DMS 273 (cell line): ENCODE results near the gene COG3.

Experiments used
- DNase-seq: peaks from one replicate; lab custom pipeline; 2025; ENCODE audit not compliant: unreplicated experiment; lab: John Stamatoyannopoulos, UW

The COG3 gene

GRCh38 chr13:45447050-45447661, 17.6 kb upstream of the COG3 start:
- no peak for DNase-seq

DNA sequence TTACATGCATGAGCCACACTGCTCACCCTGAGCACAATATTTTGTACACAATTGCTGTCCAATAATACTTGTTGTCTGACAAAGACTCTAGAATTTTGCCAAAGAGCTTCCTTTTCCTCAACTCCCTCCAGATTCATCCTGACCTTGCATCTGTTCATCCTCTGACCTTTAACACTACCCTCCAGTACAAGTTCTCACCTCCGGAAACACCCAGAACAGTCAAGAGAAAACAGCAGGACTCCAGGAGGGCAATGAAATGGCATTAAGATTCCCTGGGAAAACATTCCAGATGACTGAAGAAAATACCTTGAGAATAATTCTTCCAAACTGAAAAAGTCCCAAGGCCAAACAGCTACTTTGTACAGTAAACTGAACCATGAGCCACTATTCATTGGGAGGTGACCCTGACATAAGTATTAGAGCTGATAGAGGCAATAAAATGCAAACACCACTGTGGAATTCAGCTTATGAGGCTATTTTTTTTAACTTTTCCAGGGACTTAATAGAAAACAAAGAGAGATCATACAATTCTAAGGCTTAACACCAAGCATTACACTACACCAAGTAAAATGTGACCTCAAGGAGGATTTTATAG, 15.7 kb upstream of the COG3 start:
- no peak for DNase-seq

DNA sequence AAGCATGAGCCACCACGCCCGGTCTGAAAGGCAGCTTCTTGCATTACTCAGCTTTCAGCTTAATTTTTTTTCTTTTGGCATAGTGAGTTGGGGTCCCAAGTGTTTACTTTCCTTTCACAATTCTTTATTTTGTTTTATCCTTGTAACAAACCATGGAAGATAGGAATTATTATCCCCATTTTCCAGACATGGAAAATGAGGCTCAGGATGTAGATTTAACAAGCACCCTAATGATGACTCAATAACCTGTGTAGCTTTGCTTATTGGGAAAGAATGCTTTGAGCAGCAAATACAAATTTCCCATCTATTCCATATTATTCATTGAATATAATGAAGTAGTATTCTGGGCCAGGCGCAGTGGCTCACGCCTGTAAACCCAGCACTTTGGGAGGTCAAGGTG, 13.5 kb upstream of the COG3 start:
- no peak for DNase-seq

DNA sequence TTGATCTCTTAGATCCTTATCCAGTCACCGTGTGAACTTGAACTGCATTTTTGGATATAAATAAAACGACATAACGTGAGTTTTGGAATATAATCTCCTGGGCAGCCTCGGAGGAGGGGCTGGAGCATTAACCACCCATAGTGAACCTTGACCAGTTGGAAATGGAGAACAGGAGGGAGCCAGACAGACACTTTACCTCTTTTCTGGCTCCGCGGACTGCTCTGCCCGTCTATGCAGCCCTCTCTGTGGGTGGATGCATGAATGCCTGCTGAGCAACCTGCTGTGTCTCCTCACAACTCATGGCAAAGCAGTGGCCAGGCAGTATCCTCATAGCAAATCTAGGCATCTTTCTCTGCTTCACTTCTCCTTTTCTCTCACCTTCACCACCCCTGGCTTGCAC, 10.5 kb upstream of the COG3 start:
- no peak for DNase-seq

DNA sequence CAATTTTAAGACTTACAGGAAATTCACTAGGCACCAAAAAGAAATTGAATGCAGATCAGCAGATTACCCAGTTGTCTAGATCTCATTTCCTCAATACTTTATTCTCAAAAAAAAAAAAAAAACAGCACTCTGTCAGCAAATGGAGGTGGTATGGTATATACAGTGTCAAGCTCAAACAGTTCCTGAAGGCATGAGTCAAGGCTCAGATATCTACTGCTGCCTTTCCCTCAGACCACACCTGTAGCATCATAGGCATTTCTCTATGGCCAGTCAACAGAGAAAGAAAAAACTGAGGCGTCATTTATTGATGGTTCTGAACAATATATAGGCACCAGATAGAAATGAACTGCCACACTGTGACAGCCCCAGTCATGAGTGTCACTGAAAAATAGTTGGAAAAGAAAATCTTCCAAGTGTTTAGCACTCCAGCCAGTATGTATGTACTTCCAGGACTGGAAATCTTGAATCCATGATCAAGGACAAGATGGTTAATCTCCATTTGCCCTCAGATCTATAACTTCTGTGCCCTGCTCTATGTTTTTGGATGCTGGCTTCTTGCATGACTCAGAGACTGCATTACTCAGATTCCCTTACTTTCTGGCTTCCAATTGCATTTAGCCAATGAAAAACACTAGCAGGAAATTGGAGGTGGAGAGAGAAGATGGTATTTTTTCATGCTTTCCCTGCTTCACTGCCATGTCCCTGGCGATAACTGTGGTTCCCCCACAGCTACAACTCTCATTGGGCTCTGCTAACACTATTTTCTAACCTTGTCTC, 8.4 kb upstream of the COG3 start:
- DNase-seq = no peak

GRCh38 chr13:45464141-45464686, 525 bp upstream of the COG3 start:
- DNase-seq = no peak

- DNase-seq = no peak
Observed at GRCh38 chr13:45466359-45466758, 1.6 kb downstream of the COG3 start.

GRCh38 chr13:45468635-45469034, 3.9 kb downstream of the COG3 start:
- DNase-seq = peak; percentile 27

- DNase-seq = no peak
Observed at GRCh38 chr13:45472171-45472705, 7.5 kb downstream of the COG3 start.

GRCh38 chr13:45473627-45474026, 8.9 kb downstream of the COG3 start:
- peak; percentile 21 for DNase-seq

- no peak for DNase-seq
Observed at GRCh38 chr13:45474584-45475454, 10.1 kb downstream of the COG3 start.

- DNase-seq = no peak
Observed at GRCh38 chr13:45479661-45480060, 14.9 kb downstream of the COG3 start.

- no peak for DNase-seq
Observed at GRCh38 chr13:45481688-45482087, 16.9 kb downstream of the COG3 start.

DNA sequence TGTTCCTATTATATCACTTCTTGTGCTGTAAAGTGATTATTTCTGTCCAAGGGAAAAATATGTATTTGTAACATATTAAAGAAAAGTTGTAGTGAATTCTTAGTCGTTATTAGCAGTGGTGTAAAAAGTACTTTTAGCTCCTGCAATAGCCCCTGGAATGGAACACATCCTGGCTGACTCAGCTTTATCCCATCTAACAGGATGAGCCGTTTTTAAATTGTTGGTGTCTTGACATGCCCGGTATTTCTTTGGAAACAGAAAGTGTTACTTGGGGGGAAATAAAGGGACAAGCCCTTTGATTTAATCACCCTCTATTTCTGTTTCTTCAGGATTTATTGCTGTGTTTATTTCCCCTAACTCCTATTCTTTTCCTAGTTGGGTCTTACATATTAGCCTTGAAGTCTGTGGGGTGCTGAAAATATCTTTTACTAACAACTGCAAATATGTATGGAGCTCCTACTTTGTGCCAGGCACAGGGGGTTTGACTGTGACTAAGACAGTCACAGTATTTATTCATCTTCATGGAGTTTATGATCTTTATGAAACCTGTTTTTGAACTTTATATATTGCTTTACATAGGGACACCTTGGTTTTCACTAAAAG, 17.9 kb downstream of the COG3 start:
- no peak for DNase-seq

GRCh38 chr13:45487604-45488003, 22.9 kb downstream of the COG3 start:
- DNase-seq = no peak

DNA sequence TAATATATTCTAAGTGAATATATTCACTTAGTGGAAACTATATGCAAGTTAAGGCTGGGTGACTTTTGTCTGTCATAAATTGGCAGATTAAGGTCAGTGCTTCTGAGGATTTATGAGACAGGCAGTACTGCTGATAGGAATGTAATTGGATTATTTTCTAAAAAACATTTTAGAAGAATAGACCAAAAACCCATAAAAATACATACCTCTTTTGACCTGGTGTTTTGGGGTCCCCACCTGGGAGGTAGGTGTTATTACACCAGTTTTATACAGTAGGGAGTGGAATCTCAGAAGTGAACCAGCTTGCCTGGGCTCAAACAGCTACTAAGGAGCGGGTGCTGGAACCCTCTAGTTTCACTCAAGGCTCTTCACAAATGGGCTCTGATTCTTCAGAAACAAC, 25.3 kb downstream of the COG3 start:
- DNase-seq = peak; percentile 19

DNA sequence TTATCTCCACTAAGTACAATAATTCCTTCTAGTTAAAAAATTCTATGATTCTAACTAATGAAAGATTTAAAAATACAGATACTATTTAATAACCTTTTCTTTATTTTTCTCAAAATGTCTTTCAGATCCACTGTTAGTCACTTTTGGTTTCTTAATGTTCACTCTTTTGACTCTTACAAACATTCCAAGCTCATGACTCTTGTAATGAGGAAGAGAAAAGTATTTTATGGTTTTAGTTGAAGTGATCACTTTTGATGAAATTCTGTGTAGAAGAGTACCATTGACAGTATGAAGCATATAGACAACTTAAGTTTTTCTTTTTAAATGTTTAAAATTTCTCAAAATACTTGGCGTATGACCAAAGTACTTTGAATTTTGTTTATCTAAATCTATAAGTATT, 27.8 kb downstream of the COG3 start:
- no peak for DNase-seq

GRCh38 chr13:45496942-45497341, 32.2 kb downstream of the COG3 start:
- DNase-seq = no peak

DNA sequence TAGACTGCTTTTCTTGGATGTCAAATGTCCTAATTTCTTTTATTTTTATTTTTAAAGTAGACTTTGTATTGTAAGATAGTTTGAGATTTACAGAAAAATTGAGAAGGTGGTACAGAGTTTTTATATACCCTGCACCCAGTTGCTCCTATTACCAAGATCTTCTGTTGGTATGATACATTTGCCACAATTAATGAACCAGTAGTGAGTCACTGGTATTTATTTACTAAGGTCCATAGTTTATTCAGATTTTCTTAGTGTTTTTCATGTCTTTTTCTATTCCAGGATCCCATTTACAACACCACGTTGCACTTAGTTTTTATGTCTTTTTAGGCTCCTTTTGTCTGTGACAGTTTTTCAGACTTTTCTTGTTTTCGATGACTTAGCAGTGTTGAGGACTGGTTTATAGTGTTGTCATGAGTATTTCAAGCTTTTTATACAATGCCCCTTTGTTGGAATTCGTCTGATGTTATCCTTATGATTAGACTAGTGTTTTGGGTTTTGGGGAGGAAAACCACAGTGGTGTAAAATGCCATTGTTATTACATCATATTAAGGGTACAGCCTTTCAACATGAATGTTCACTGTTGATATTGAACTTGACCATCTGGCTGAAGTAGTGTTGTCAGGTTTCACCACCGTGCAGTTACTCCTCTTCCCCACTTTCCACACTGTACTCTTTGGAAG, 35.9 kb downstream of the COG3 start:
- DNase-seq = peak; percentile 8

GRCh38 chr13:45501175-45501526, 36.4 kb downstream of the COG3 start:
- DNase-seq = no peak
